IPS-18c (cell line): ENCODE measurements around the gene HSDL2.

Experiments used
- H3K4me3 ChIP-seq: 2 replicates; pipeline ENCODE4 v1.7.0; 2013; ENCODE audit warnings: low read depth, mild to moderate bottlenecking, low read length, moderate library complexity; ENCODE audit not compliant: insufficient read depth
- H3K9me3 ChIP-seq: one replicate; pipeline ENCODE4 v1.6.1; 2013; ENCODE audit warnings: mild to moderate bottlenecking, low read length, moderate library complexity; ENCODE audit not compliant: control insufficient read depth, insufficient read depth

Gene HSDL2

GRCh38 chr9:112475318-112475717, 95.4 kb downstream of the HSDL2 start:
- peaks cover 3% of the 10 kb centered on the region for H3K9me3 ChIP-seq
- H3K4me3 ChIP-seq = no peak overlapping the region

DNA sequence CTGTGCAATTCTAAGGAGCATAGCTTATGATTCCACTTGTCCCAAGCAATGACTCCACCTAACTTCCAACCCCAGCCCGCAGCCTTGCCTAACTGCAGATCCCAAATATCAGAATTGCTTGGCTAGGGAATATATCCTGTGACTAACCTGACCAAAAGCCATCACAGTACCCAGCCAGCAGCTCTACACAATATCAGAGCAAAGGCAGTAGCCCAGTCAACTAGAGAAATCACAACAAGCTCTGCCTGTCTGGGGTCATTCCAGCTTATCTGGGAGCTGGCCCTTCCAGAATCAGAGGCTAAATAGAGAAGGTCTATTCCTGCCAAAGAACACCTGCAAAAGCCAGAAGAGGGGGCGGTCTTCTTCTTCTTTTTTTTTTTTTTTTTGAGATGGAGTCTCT, 97.4 kb downstream of the HSDL2 start:
- Histone ChIP-seq H3K4me3 (no peak overlapping the region), H3K9me3 (peaks cover 3% of the 10 kb centered on the region)

- peaks cover 3% of the 10 kb centered on the region for H3K9me3 ChIP-seq
- H3K4me3 ChIP-seq = no peak overlapping the region
These were observed 99.3 kb downstream of the HSDL2 start for GRCh38 chr9:112479221-112479620.

- Histone ChIP-seq H3K4me3 (no peak overlapping the region), H3K9me3 (peaks cover 2% of the 10 kb centered on the region)
These were observed 104.7 kb downstream of the HSDL2 start for GRCh38 chr9:112484607-112485006.

GRCh38 chr9:112485574-112485973, 105.7 kb downstream of the HSDL2 start:
- Histone ChIP-seq H3K9me3 (peaks cover 2% of the 10 kb centered on the region), H3K4me3 (peak overlapping the region; percentile 93)

- peak within 1 kb of the TSS; percentile 93 for H3K4me3 ChIP-seq
- peaks cover 2% of the 10 kb centered on the region for H3K9me3 ChIP-seq
These were observed 106.5 kb downstream of the HSDL2 start, which contains the start of gene KIAA1958 for GRCh38 chr9:112486221-112487007. Gene KIAA1958, plus strand, starts transcription at chr9:112486827. Its CDS starts 87,254 bp downstream, at chr9:112574081.

DNA sequence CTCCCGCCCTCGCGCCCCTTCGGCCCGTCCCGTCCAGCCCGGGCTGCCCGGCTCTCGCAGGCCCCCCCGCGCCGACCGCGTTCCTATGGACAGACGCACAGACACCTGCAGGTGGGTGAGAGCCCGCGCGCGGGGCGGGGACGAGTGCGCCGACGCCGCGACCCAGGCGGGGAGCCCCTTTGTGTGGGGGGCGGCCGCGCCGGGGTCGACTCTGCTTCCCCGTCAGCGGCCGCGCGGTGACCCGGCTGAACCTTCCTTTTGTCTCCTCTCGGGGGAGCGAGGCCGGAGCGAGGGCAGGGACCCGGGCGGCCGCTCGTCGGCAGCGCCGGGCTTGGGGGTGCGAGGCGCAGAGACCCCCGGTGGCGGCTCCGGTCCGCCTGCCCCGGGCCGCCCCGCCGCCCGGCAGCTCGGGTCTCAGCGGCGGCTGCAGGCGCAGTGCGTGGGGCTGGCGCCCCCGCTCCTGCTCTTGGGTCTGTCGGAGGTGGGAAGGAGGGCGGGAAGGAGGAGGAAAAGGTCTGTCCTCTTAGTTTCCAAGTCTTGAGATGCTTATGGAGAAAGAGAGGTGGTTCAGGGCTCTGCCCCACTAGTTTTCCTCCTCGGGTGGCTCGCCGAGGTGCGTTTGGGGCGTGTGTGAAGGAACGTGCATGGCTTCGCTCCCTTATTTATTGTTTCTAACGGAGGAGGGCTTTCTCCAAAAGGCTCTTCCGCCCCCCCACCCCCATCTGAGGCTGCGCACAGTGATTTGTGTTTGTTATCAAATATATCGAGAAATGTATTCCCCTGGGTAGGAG, 107.3 kb downstream of the HSDL2 start:
- peaks cover 2% of the 10 kb centered on the region for H3K9me3 ChIP-seq
- H3K4me3 ChIP-seq = peak overlapping the region; percentile 84

DNA sequence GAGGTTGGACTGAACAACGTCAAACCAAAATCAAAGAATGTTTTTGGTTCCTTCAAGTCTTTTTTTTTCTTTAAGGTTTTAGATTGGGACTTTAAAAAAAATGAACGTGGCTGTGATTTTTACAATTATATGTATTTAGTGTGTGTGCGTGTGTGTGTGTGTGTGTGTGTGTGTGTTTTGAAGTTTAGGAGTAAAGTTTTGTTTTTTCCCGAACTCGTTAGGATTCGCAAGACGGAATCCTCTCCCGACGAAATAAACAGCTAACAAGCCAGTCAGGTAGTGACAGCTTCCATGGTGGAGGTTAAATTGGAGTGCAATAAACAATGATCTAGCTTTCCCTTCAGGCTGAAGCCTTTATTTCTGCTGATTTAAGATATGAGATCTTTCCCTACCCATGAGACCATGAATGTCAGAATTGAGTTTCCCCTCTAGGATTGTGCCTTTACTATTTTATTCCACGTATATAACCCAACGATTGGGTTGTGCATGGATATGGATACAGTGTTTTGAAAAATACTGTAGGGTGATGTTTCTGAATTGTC, 108.0 kb downstream of the HSDL2 start:
- Histone ChIP-seq H3K9me3 (peaks cover 2% of the 10 kb centered on the region), H3K4me3 (peak overlapping the region; percentile 84)

- Histone ChIP-seq H3K9me3 (peaks cover 2% of the 10 kb centered on the region), H3K4me3 (no peak overlapping the region)
These were observed 109.2 kb downstream of the HSDL2 start for GRCh38 chr9:112489039-112489546.

DNA sequence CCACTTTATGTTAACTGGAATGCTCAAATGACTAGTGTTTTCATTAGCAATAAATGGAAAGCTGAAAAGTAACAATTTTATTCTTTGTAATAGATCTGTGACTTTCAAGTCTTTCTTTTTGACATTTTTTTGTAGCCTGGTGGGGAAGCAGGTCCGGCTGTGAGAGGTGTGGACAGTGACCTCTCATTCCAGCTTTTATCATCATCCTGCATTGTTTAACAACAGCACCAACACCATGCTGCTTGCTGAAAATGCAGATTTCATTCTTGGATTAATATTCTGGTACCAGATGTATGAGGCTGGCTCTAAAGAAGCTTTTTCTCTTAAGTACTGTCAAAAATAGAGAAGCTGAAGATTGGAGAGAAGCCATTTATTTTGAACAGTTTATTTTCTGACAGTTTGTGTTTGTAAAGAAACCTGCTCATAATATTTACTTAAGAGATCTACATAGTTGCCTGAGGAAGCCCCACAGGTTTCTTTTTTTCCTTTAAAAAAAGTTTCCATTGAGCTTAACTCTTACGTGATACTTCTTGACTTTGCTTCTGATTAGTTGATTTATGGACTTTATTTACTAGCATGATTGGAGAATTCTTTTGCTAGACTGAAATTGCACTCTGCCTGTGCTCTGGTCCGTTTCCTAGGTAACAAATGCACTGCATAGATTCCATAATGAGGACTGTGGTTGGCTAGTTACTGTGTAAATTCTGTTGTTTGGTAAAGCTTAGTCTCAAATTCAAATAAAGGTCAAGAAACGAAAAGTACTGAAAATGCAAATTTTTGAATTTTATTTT, 110.2 kb downstream of the HSDL2 start:
- Histone ChIP-seq H3K9me3 (peaks cover 2% of the 10 kb centered on the region), H3K4me3 (no peak overlapping the region)

GRCh38 chr9:112493393-112494137, 113.7 kb downstream of the HSDL2 start:
- Histone ChIP-seq H3K4me3 (no peak overlapping the region), H3K9me3 (no peaks in the 10 kb centered on the region)

DNA sequence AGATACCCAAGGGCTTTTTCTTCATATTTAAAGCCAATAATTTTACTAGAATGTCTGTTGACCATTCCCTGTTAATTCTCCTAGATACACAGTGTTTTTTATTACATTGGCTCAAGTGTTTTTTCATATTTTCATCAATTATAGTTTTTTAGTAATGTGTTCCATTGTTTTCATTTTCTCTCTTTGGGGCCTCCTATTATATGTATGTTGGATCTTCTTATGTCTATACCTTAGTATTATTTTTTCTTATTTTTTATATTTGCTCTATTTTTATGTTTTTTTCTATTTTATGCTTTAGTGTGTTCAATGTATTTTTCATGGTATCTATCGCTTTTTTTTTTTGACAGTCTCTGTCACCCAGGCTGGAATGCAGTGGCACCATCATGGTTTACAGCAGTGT, 114.2 kb downstream of the HSDL2 start:
- Histone ChIP-seq H3K9me3 (no peaks in the 10 kb centered on the region), H3K4me3 (no peak overlapping the region)

DNA sequence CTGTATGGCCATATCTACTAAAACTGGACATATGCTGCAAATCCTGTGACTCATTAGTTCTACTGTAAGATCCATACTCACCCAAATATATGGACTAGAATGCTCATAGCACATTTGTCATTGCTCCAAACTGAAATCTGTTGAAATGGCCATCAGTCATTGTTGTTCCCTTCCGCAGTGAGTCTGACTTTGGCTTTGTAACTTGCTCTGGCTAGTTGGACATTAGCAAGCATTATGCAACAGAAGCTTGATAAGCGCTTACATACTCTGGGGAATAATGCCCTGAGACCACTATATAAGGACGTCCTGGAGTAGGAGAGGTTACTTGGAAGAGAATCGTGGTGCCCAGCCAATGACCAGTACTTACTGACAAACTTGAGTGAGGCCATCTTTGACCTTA, 115.7 kb downstream of the HSDL2 start:
- Histone ChIP-seq H3K4me3 (no peak overlapping the region), H3K9me3 (no peaks in the 10 kb centered on the region)

GRCh38 chr9:112496074-112496722, 116.3 kb downstream of the HSDL2 start:
- no peaks in the 10 kb centered on the region for H3K9me3 ChIP-seq

GRCh38 chr9:112500842-112501241, 120.9 kb downstream of the HSDL2 start:
- no peaks in the 10 kb centered on the region for H3K9me3 ChIP-seq
- no peak overlapping the region for H3K4me3 ChIP-seq

More at GRCh38 chr9:112496074-112496722, 116.3 kb downstream of the HSDL2 start:
- no peak overlapping the region for H3K4me3 ChIP-seq

GRCh38 chr9:112501287-112501686, 121.4 kb downstream of the HSDL2 start:
- Histone ChIP-seq H3K4me3 (no peak overlapping the region), H3K9me3 (no peaks in the 10 kb centered on the region)
